Esophagus muscularis mucosa (tissue), 4 donors: ENCODE results near the gene ZFHX3. TPM values are rescaled to one million over a fixed set of nuclear protein-coding genes. Genes with fewer than 3 reads are reported as not detected.
"Not testable (repeated sequence)": the region's sequence is repeated elsewhere in the genome, so short reads cannot be mapped to it uniquely, and the experiment has no call there.

ENCODE experiments used
- DNase-seq: peaks from one replicate; pipeline ENCODE4 v3.0.0-alpha.2; 2017; ENCODE audit errors: extremely low spot score
- H3K27ac ChIP-seq, 4 donors: fragments of 200-600 bp; sonication (generic); replicated peaks in 1 of 4; 1 replicate in 3 of 4; 2 replicates in 1 of 4; pipeline ENCODE4 v1.5.1; 2016 to 2019; ENCODE audit warnings: mild to moderate bottlenecking in 1 of 4
- H3K27me3 ChIP-seq, 4 donors: fragments of 200-600 bp; sonication (generic); one replicate each; pipeline versions ENCODE4 v1.5.1 to v1.6.0; 2016 to 2019
- H3K36me3 ChIP-seq, 4 donors: fragments of 200-600 bp; sonication (generic); one replicate each; pipeline ENCODE4 v1.5.1; 2016 to 2019
- H3K4me1 ChIP-seq, 4 donors: fragments of 200-600 bp; sonication (generic); one replicate each; pipeline ENCODE4 v1.5.1; 2016 to 2019
- H3K4me3 ChIP-seq, 4 donors: fragments of 200-600 bp; sonication (generic); 1 replicate in 2 of 4; 2 replicates in 2 of 4; pipeline ENCODE4 v1.5.1; 2016 to 2019; ENCODE audit warnings: mild to moderate bottlenecking in 4 of 4, moderate library complexity in 1 of 4
- H3K9me3 ChIP-seq, 4 donors: fragments of 200-600 bp; sonication (generic); 1 replicate in 3 of 4; 2 replicates in 1 of 4; pipeline ENCODE4 v1.5.1; 2016 to 2019
- CTCF ChIP-seq, 3 experiments: fragments of 200-600 bp in 2 of 3; fragments of 450-650 bp in 1 of 3; sonication (generic) in 2 of 3; IDR thresholded peaks; one replicate each; pipeline ENCODE4 v1.5.1; 2017 to 2019; ENCODE audit warnings: antibody characterized with exemption in 3 of 3, mild to moderate bottlenecking in 2 of 3, moderate library complexity in 1 of 3
- EP300 ChIP-seq: sonication (generic); formaldehyde crosslinking; IDR thresholded peaks from one replicate; pipeline ENCODE4 v1.6.1; 2017; ENCODE audit warnings: antibody characterized with exemption
- POLR2A ChIP-seq: fragments of 450-650 bp; IDR thresholded peaks from one replicate; pipeline ENCODE4 v1.6.1; 2017; ENCODE audit warnings: antibody characterized with exemption, moderate library complexity, mild to moderate bottlenecking, low read depth
- POLR2AphosphoS5 ChIP-seq, 2 donors: sonication (generic); formaldehyde crosslinking; IDR thresholded peaks; one replicate each; pipeline ENCODE4 v1.6.1; 2017; ENCODE audit warnings: antibody characterized with exemption in 2 of 2
- WGBS: methylation state at CpG from one replicate; pipeline ENCODE4 v1.1.5; 2018; 5-methylcytosine and 5-hydroxymethylcytosine counted together
- intact Hi-C: fragments of 100-400 bp; cut with DNase I; formaldehyde crosslinking; loops from one replicate; pipeline ENCODE4 v1.15.1; 2023
- total RNA-seq, 4 donors: library from RNA; depleted of rRNA; stranded (reverse); fragments of >200 nt; gene quantifications; one replicate each; pipeline versions ENCODE4 v1.1.0 to v1.2.1, GENCODE V29; 2016

Gene ZFHX3
- total RNA-seq, 4 donors from 2014 or later = 25.7 to 53.0 (median 30.6) TPM

DNA sequence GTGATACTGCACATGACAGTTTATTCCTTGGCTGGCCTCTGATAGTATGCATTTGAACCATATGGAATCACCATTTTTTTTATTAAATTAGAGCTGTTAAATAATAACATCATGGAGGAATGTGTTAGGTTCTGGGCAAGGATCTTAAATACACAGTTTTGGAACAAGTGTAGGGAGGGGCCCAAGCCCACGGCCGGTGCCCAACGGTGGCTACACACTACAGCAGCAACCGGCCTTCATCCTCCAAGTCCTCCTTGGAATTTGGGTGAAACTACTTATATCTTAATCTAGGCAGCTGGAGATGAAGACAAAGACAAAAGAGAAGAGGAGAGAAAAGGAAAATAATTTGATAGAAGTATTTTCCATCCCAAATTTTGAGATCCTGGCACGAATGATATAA is 35.6 kb downstream of the ZFHX3 start:
- TF ChIP-seq POLR2A (no peak), CTCF (IDR thresholded peaks at IDR 0.05) (no peak), EP300 (no peak)
- Histone ChIP-seq H3K27me3 (no peaks in the 10 kb centered on the region), H3K9me3 (no peaks in the 10 kb centered on the region), H3K27ac (no peak overlapping the region), H3K4me1 (peaks cover 22 to 49% (median 40%) of the 10 kb centered on the region in 4 donors), H3K36me3 (no peaks in the 10 kb centered on the region), H3K4me3 (no peak overlapping the region)
- 87% methylated on average over 5 of the region's 5 CpGs for WGBS
- intact Hi-C loops = no loop called here
- no peak for DNase-seq

DNA sequence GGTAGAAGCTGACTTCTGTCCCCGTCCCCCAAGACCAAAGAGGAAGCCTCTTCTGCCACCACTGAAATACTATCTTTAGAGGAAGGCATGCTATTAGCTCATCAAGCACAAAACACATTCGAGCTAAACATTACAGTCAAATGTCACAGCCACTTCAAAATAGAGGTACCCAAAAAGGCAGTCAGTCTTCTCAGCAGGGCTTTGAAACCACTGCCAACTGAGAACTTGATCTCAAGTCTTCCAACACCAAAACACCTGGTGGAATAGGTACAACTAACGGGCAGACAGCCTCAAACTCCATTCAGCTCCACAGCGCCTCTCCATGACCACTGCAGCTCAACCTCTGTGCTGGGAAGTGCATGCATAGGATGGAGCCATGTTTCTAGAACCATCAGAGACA is 36.0 kb downstream of the ZFHX3 start:
- no peaks in the 10 kb centered on the region for H3K36me3 ChIP-seq
- no peaks in the 10 kb centered on the region for H3K9me3 ChIP-seq
- 66% methylated on average over 4 of the region's 4 CpGs for WGBS
- TF ChIP-seq POLR2AphosphoS5 (IDR thresholded peaks at IDR 0.05) = no peak
- TF ChIP-seq POLR2A = no peak
- TF ChIP-seq EP300 = no peak
- no peak for TF ChIP-seq CTCF (IDR thresholded peaks at IDR 0.05)
- no peak for DNase-seq
- intact Hi-C loops = no loop called here
- H3K4me1 ChIP-seq = peaks cover 22 to 45% (median 36%) of the 10 kb centered on the region in 4 donors
- H3K27ac ChIP-seq = no peak overlapping the region
- H3K4me3 ChIP-seq = no peak overlapping the region
- H3K27me3 ChIP-seq = no peaks in the 10 kb centered on the region

- H3K27ac ChIP-seq = no peak overlapping the region
- WGBS = 73% methylated on average over 6 of the region's 12 CpGs
- peaks cover 15 to 30% (median 23%) of the 10 kb centered on the region in 4 donors for H3K4me1 ChIP-seq
- TF ChIP-seq EP300 (no peak), POLR2AphosphoS5 (IDR thresholded peaks at IDR 0.05) (no peak), CTCF (IDR thresholded peaks at IDR 0.05) (no peak), POLR2A (no peak)
- intact Hi-C loops = no loop called here
- H3K4me3 ChIP-seq = no peak overlapping the region
- no peaks in the 10 kb centered on the region for H3K36me3 ChIP-seq
- no peak for DNase-seq
- H3K9me3 ChIP-seq = no peaks in the 10 kb centered on the region
- H3K27me3 ChIP-seq = no peaks in the 10 kb centered on the region
Measured at GRCh38 chr16:73010150-73010676, 37.7 kb downstream of the ZFHX3 start.

DNA sequence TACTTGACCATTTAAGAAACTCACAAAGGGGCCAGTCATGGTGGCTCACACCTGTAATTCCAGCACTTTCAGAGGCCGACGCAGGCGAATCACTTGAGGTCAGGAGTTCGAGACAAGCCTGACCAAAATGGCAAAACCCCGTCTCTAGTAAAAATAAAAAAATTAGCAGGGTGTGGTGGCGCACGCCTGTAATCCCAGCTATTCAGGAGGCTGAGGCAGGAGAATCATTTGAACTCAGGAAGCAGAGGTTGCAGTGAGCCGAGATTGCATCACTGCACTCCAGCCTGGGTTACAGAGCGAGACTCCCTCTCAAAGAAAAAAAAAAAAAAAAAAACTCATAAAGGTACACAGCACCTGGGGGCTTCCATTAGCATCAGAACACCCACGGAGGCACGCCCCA is 38.2 kb downstream of the ZFHX3 start:
- intact Hi-C loops, H3K9me3 ChIP-seq, H3K27me3 ChIP-seq, DNase-seq, H3K27ac ChIP-seq, H3K4me3 ChIP-seq, H3K36me3 ChIP-seq: not testable (repeated sequence)
- WGBS = 91% methylated on average over 11 of the region's 11 CpGs
- peaks cover 15 to 30% (median 23%) of the 10 kb centered on the region in 4 donors for H3K4me1 ChIP-seq

DNA sequence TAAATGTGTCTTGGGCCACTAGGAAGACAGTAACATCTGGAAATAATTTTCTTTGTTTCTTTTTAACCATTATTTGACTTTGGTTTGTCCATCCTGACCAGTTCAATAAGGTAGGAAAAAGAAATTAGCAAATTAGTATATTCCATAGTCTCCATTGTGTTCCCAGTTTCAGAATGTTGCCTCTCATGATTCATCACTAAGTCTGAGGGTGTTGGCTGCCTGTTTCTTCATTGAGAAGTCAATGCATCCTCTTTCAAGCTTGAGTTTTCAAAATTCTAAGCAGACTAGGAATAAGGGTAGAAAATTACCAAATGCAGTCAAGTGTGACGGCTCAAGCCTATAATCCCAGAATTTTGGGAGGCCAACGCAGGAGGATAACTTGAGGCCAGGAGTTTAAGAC is 41.9 kb downstream of the ZFHX3 start:
- WGBS = 97% methylated on average over 2 of the region's 2 CpGs
- TF ChIP-seq EP300 (no peak), CTCF (IDR thresholded peaks at IDR 0.05) (no peak), POLR2AphosphoS5 (IDR thresholded peaks at IDR 0.05) (no peak), POLR2A (no peak)

More for the DNA sequence above, 41.9 kb downstream of the ZFHX3 start:
- no peaks in the 10 kb centered on the region for H3K27me3 ChIP-seq
- peaks cover 9 to 29% (median 20%) of the 10 kb centered on the region in 4 donors for H3K4me1 ChIP-seq
- intact Hi-C loops = no loop called here
- no peaks in the 10 kb centered on the region for H3K36me3 ChIP-seq
- no peak overlapping the region for H3K27ac ChIP-seq
- H3K9me3 ChIP-seq = peaks cover 0 to 6% (median 2%) of the 10 kb centered on the region in 4 donors
- no peak for DNase-seq
- no peak overlapping the region for H3K4me3 ChIP-seq
